Cerebellar nuclear complex (tissue), 1 donor: Measurements from ENCODE around the gene RPS6KC1.
"Not testable (repeated sequence)": the region's sequence is repeated elsewhere in the genome, so short reads cannot be mapped to it uniquely, and the experiment has no call there.

ENCODE experiments used
- DNase-seq, 2 experiments: peaks; one replicate each; lab custom pipeline; 2025; lab: John Stamatoyannopoulos, UW

Gene RPS6KC1

GRCh38 chr1:213154056-213154685 lies 103.1 kb downstream of the RPS6KC1 start:
- DNase-seq, result no peak

GRCh38 chr1:213159376-213159775 lies 108.3 kb downstream of the RPS6KC1 start:
- no peak for DNase-seq

GRCh38 chr1:213160442-213160841 lies 109.4 kb downstream of the RPS6KC1 start:
- not testable (repeated sequence) for DNase-seq

- DNase-seq, result no peak
These were observed 111.3 kb downstream of the RPS6KC1 start for GRCh38 chr1:213162338-213162737.

- DNase-seq, result no peak
These were observed 111.8 kb downstream of the RPS6KC1 start for GRCh38 chr1:213162862-213163261.

GRCh38 chr1:213163278-213163711 lies 112.3 kb downstream of the RPS6KC1 start:
- DNase-seq, result no peak

GRCh38 chr1:213164561-213164960 lies 113.5 kb downstream of the RPS6KC1 start:
- no peak for DNase-seq

- no peak for DNase-seq
These were observed 115.8 kb downstream of the RPS6KC1 start for GRCh38 chr1:213166852-213167251.

GRCh38 chr1:213171711-213172110 lies 120.7 kb downstream of the RPS6KC1 start:
- no peak for DNase-seq

GRCh38 chr1:213176341-213176740 lies 125.3 kb downstream of the RPS6KC1 start:
- DNase-seq, result no peak

- DNase-seq, result no peak
These were observed 128.7 kb downstream of the RPS6KC1 start for GRCh38 chr1:213179784-213180183.

GRCh38 chr1:213180833-213181232 lies 129.8 kb downstream of the RPS6KC1 start:
- no peak for DNase-seq

- no peak for DNase-seq
These were observed 132.1 kb downstream of the RPS6KC1 start for GRCh38 chr1:213183036-213183672.

- DNase-seq, result no peak
These were observed 135.1 kb downstream of the RPS6KC1 start for GRCh38 chr1:213186168-213186567.

- no peak for DNase-seq
These were observed 141.0 kb downstream of the RPS6KC1 start for GRCh38 chr1:213192026-213192425.

GRCh38 chr1:213194383-213194782 lies 143.3 kb downstream of the RPS6KC1 start:
- DNase-seq, result no peak

GRCh38 chr1:213194855-213195254 lies 143.8 kb downstream of the RPS6KC1 start:
- no peak for DNase-seq

GRCh38 chr1:213196328-213197054 lies 145.4 kb downstream of the RPS6KC1 start:
- DNase-seq, result not testable (repeated sequence)

GRCh38 chr1:213200630-213201029 lies 149.6 kb downstream of the RPS6KC1 start:
- no peak for DNase-seq

GRCh38 chr1:213201380-213202155 lies 150.5 kb downstream of the RPS6KC1 start:
- no peak for DNase-seq

GRCh38 chr1:213211201-213211600 lies 160.2 kb downstream of the RPS6KC1 start:
- no peak for DNase-seq

GRCh38 chr1:213219076-213219475 lies 168.0 kb downstream of the RPS6KC1 start:
- DNase-seq, result not testable (repeated sequence)
